22Rv1 (cell line): ENCODE measurements around the gene PRDM1.

Experiments
- ZFX ChIP-seq: fragments of 450-650 bp; IDR thresholded peaks from 2 replicates; pipeline ENCODE4 v1.6.1; 2017; ENCODE audit warnings: antibody characterized with exemption, borderline replicate concordance
- TF ChIP-seq, protein P1 (sequence below): fragments of 450-650 bp; IDR thresholded peaks from 2 replicates; pipeline ENCODE4 v1.5.1; 2017; ENCODE audit warnings: mild to moderate bottlenecking

DNA sequence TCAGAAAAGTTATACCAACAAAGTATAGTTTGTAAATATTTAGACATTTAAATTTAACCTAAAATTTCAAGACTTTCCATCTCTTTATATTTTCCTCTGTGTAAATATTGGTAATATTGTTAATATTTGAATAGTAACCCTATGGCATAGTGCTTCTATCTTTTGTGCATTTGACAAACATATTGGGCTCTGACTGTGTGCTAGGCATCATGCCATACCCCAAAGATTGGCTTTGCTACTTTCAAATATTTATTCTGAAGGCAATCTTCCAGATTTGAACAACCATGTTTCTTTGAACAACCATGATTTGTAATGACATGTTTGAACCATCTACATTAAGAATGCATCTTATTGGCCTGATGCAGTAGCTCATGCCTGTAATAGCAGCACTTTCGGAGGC is 15.5 kb upstream of the PRDM1 start:
- TF ChIP-seq, protein P1, sequence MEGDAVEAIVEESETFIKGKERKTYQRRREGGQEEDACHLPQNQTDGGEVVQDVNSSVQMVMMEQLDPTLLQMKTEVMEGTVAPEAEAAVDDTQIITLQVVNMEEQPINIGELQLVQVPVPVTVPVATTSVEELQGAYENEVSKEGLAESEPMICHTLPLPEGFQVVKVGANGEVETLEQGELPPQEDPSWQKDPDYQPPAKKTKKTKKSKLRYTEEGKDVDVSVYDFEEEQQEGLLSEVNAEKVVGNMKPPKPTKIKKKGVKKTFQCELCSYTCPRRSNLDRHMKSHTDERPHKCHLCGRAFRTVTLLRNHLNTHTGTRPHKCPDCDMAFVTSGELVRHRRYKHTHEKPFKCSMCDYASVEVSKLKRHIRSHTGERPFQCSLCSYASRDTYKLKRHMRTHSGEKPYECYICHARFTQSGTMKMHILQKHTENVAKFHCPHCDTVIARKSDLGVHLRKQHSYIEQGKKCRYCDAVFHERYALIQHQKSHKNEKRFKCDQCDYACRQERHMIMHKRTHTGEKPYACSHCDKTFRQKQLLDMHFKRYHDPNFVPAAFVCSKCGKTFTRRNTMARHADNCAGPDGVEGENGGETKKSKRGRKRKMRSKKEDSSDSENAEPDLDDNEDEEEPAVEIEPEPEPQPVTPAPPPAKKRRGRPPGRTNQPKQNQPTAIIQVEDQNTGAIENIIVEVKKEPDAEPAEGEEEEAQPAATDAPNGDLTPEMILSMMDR: no peak
- no peak for TF ChIP-seq ZFX
